OCI-LY1 (cell line): ENCODE measurements around the gene PTPRM.

Experiments used
- H2AFZ ChIP-seq: fragments of 200-600 bp; sonication (generic), shearing (Covaris generic); 2 replicates; pipeline ENCODE4 v1.6.0; 2014; ENCODE audit warnings: antibody characterized with exemption, mild to moderate bottlenecking, low read length
- H3F3A ChIP-seq: fragments of 200-600 bp; sonication (generic), shearing (Covaris generic); 2 replicates; pipeline ENCODE4 v1.6.0; 2014; ENCODE audit warnings: mild to moderate bottlenecking, antibody characterized with exemption, low read length, moderate library complexity; ENCODE audit not compliant: insufficient read depth
- H3K27ac ChIP-seq: fragments of 200-600 bp; sonication (generic); 2 replicates; pipeline ENCODE4 v1.5.1; 2014; ENCODE audit warnings: low read length, mixed run types, mild to moderate bottlenecking, low read depth; ENCODE audit not compliant: poor library complexity, severe bottlenecking
- H3K27me3 ChIP-seq: fragments of 200-600 bp; sonication (generic); 2 replicates; pipeline ENCODE4 v1.6.0; 2014; ENCODE audit warnings: antibody characterized with exemption, mild to moderate bottlenecking, low read length, moderate library complexity; ENCODE audit not compliant: insufficient read depth
- H3K36me3 ChIP-seq: fragments of 200-600 bp; sonication (generic); 2 replicates; pipeline ENCODE4 v1.6.1; 2014; ENCODE audit warnings: mild to moderate bottlenecking, antibody characterized with exemption, low read length, moderate library complexity, mixed read lengths; ENCODE audit not compliant: insufficient read depth
- H3K4me1 ChIP-seq: fragments of 200-600 bp; sonication (generic); 2 replicates; pipeline ENCODE4 v1.5.1; 2014; ENCODE audit warnings: mild to moderate bottlenecking, low read length, moderate library complexity; ENCODE audit not compliant: insufficient read depth, severe bottlenecking
- H3K4me2 ChIP-seq: fragments of 200-600 bp; sonication (generic), shearing (Covaris generic); 2 replicates; pipeline ENCODE4 v1.6.1; 2014; ENCODE audit warnings: low read length
- H3K4me3 ChIP-seq: fragments of 200-600 bp; sonication (generic); 2 replicates; pipeline ENCODE4 v1.5.1; 2014; ENCODE audit warnings: low read length, low read depth, mild to moderate bottlenecking, mixed read lengths; ENCODE audit not compliant: poor library complexity, severe bottlenecking
- H3K79me2 ChIP-seq: fragments of 200-600 bp; shearing (Covaris generic); 2 replicates; pipeline ENCODE4 v1.6.1; 2016; ENCODE audit warnings: mixed run types, low read length, mixed read lengths; ENCODE audit not compliant: insufficient read depth
- H3K9ac ChIP-seq: fragments of 200-600 bp; sonication (generic), shearing (Covaris generic); 2 replicates; pipeline ENCODE4 v1.6.1; 2014; ENCODE audit warnings: mild to moderate bottlenecking, low read length, mixed read lengths
- H3K9me2 ChIP-seq: fragments of 200-600 bp; sonication (generic), shearing (Covaris generic); 2 replicates; pipeline ENCODE4 v1.6.1; 2014; ENCODE audit warnings: low read depth, mild to moderate bottlenecking, low read length, mixed read lengths
- H3K9me3 ChIP-seq: fragments of 200-600 bp; shearing (Covaris generic); 2 replicates; pipeline ENCODE4 v1.6.1; 2014; ENCODE audit warnings: low read length, mixed read lengths
- H4K20me1 ChIP-seq: fragments of 200-600 bp; sonication (generic), shearing (Covaris generic); 2 replicates; pipeline ENCODE4 v1.6.0; 2016; ENCODE audit warnings: mild to moderate bottlenecking, low read length; ENCODE audit not compliant: insufficient read depth
- CTCF ChIP-seq: fragments of 200-600 bp; sonication (generic), shearing (Covaris generic); IDR thresholded peaks from 2 replicates; pipeline ENCODE4 v1.5.1; 2017; ENCODE audit warnings: mild to moderate bottlenecking, antibody characterized with exemption, low read length, moderate library complexity, mixed read lengths
- EZH2 ChIP-seq: fragments of 200-600 bp; sonication (generic), shearing (Covaris generic); IDR thresholded peaks from 2 replicates; pipeline ENCODE4 v1.8.0; 2017; ENCODE audit warnings: borderline replicate concordance, mixed run types, mild to moderate bottlenecking, antibody characterized with exemption, low read length, moderate library complexity, mixed read lengths

The PTPRM gene

GRCh38 chr18:7899078-7899477 is 332.0 kb downstream of the PTPRM start:
- Histone ChIP-seq H3K9me2 (no peaks in the 10 kb centered on the region), H3K4me2 (no peak overlapping the region), H3K9ac (no peak overlapping the region), H3K36me3 (no peaks in the 10 kb centered on the region), H4K20me1 (no peaks in the 10 kb centered on the region), H3K4me1 (no peaks in the 10 kb centered on the region), H3K27ac (no peak overlapping the region), H3K4me3 (no peak overlapping the region), H3K79me2 (no peaks in the 10 kb centered on the region), H3K27me3 (peaks cover 5% of the 10 kb centered on the region; the same call in 1 of the 2 replicates), H3F3A (no peaks in the 10 kb centered on the region), H2AFZ (no peak overlapping the region), H3K9me3 (no peaks in the 10 kb centered on the region)
- no peak for TF ChIP-seq EZH2
- no peak for TF ChIP-seq CTCF

GRCh38 chr18:7900091-7900490 is 333.0 kb downstream of the PTPRM start:
- no peak overlapping the region for H3K4me3 ChIP-seq
- H2AFZ ChIP-seq: no peak overlapping the region
- no peaks in the 10 kb centered on the region for H3K79me2 ChIP-seq
- no peak overlapping the region for H3K9ac ChIP-seq
- no peaks in the 10 kb centered on the region for H3F3A ChIP-seq
- no peak overlapping the region for H3K27ac ChIP-seq
- no peaks in the 10 kb centered on the region for H3K4me1 ChIP-seq
- no peak for TF ChIP-seq EZH2
- no peak for TF ChIP-seq CTCF
- H4K20me1 ChIP-seq: no peaks in the 10 kb centered on the region
- no peaks in the 10 kb centered on the region for H3K9me2 ChIP-seq
- no peak overlapping the region for H3K4me2 ChIP-seq
- peaks cover 5% of the 10 kb centered on the region; the same call in 1 of the 2 replicates for H3K27me3 ChIP-seq
- no peaks in the 10 kb centered on the region for H3K36me3 ChIP-seq
- H3K9me3 ChIP-seq: no peaks in the 10 kb centered on the region

- Histone ChIP-seq H3K27me3 (peaks cover 5% of the 10 kb centered on the region; the same call in 1 of the 2 replicates), H3F3A (no peaks in the 10 kb centered on the region), H3K4me1 (no peaks in the 10 kb centered on the region), H3K4me3 (no peak overlapping the region), H3K4me2 (no peak overlapping the region), H2AFZ (no peak overlapping the region), H3K9me3 (no peaks in the 10 kb centered on the region), H3K36me3 (no peaks in the 10 kb centered on the region), H3K79me2 (no peaks in the 10 kb centered on the region), H3K9ac (no peak overlapping the region), H3K27ac (no peak overlapping the region), H3K9me2 (no peaks in the 10 kb centered on the region), H4K20me1 (no peaks in the 10 kb centered on the region)
- TF ChIP-seq EZH2: no peak
- no peak for TF ChIP-seq CTCF
Measured at GRCh38 chr18:7901657-7902056, 334.5 kb downstream of the PTPRM start.
